Tibial artery (tissue), 4 donors: ENCODE results near the gene FAM240A.

Source experiments
- DNase-seq, 2 donors: peaks; one replicate each; pipeline ENCODE4 v3.0.0-alpha.2; 2019
- H3K27ac ChIP-seq, 2 donors: fragments of 200-600 bp; sonication (generic) in 1 of 2; 1 replicate in 1 of 2; 2 replicates in 1 of 2; pipeline ENCODE4 v1.5.1; 2018 to 2019; ENCODE audit warnings: mild to moderate bottlenecking in 1 of 2
- H3K27me3 ChIP-seq, 2 donors: fragments of 200-600 bp; sonication (generic) in 1 of 2; one replicate each; pipeline versions ENCODE4 v1.5.1 to v1.6.0; 2016 to 2019
- H3K36me3 ChIP-seq, 3 donors: fragments of 200-600 bp; sonication (generic) in 2 of 3; one replicate each; pipeline ENCODE4 v1.5.1; 2016 to 2019; ENCODE audit warnings: mild to moderate bottlenecking in 2 of 3
- H3K4me1 ChIP-seq, 4 donors: fragments of 200-600 bp; sonication (generic) in 2 of 4; 1 replicate in 3 of 4; 2 replicates in 1 of 4; pipeline ENCODE4 v1.5.1; 2016 to 2019
- H3K4me3 ChIP-seq, 2 donors: fragments of 200-600 bp; sonication (generic) in 1 of 2; 1 replicate in 1 of 2; 2 replicates in 1 of 2; pipeline ENCODE4 v1.5.1; 2018 to 2019; ENCODE audit warnings: mild to moderate bottlenecking in 2 of 2
- H3K9me3 ChIP-seq, 3 donors: fragments of 200-600 bp; sonication (generic) in 1 of 3; one replicate each; pipeline ENCODE4 v1.5.1; 2016 to 2019
- intact Hi-C: fragments of 100-400 bp; cut with DNase I; formaldehyde crosslinking; loops from one replicate; pipeline ENCODE4 v1.15.0; 2023; ENCODE audit warnings: low total_unique reads
- TF ChIP-seq, protein P1 (sequence below), 2 experiments: fragments of 200-600 bp in 1 of 2; fragments of 450-650 bp in 1 of 2; IDR thresholded peaks; one replicate each; pipeline ENCODE4 v1.5.1; 2017 to 2019; ENCODE audit warnings: antibody characterized with exemption in 2 of 2, mild to moderate bottlenecking in 1 of 2, moderate library complexity in 1 of 2

The FAM240A gene

DNA sequence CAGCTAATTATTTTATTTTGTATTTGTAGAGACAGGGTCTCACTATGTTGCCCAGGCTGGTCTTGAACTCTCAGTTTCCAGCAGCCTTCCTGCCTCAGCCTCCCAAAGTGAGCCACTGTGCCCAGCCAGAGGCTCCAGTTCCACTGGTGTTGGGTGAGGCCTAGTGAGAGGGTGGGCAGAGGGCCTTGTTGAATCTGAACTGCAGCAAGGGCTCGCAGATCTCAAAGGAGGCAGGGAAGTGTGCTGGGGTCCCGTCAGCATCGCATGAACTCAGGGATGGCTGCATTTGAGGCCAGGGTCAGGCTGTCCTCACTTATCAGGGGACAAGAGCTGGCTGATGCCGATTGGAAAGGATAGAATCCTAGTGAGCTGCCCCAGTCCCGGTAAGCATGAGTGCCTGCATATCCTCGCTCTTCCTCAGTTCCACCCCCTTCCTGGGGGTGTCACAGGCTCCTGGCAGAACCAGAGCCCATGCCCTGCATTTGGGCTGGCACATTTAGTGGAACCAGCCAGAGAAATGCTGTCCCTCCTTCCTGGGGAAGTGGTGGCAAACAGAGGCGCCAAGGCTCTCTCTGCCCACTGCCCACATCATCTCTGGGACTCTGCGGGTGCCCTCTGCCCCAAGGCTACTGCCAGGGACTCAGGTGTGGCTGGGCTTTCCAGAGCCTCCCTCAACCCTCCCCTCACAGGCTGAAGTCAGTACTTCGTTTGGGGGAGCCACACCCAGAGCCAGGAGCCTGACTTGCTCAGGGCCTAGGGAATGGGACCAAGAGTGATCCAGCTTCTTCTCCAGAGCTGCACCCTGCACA lies 57.1 kb downstream of the FAM240A start:
- Histone ChIP-seq H3K36me3 (peaks cover 7 to 37% (median 8%) of the 10 kb centered on the region in 3 donors), H3K4me3 (no peak overlapping the region), H3K27me3 (peaks cover 0 to 3% of the 10 kb centered on the region in 2 donors), H3K4me1 (no peaks in the 10 kb centered on the region), H3K9me3 (no peaks in the 10 kb centered on the region), H3K27ac (no peak overlapping the region)
- peak; percentile 15 to 48 for DNase-seq
- TF ChIP-seq, protein P1, sequence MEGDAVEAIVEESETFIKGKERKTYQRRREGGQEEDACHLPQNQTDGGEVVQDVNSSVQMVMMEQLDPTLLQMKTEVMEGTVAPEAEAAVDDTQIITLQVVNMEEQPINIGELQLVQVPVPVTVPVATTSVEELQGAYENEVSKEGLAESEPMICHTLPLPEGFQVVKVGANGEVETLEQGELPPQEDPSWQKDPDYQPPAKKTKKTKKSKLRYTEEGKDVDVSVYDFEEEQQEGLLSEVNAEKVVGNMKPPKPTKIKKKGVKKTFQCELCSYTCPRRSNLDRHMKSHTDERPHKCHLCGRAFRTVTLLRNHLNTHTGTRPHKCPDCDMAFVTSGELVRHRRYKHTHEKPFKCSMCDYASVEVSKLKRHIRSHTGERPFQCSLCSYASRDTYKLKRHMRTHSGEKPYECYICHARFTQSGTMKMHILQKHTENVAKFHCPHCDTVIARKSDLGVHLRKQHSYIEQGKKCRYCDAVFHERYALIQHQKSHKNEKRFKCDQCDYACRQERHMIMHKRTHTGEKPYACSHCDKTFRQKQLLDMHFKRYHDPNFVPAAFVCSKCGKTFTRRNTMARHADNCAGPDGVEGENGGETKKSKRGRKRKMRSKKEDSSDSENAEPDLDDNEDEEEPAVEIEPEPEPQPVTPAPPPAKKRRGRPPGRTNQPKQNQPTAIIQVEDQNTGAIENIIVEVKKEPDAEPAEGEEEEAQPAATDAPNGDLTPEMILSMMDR (IDR thresholded peaks at IDR 0.05) = no peak
- intact Hi-C loops = no loop called here

DNA sequence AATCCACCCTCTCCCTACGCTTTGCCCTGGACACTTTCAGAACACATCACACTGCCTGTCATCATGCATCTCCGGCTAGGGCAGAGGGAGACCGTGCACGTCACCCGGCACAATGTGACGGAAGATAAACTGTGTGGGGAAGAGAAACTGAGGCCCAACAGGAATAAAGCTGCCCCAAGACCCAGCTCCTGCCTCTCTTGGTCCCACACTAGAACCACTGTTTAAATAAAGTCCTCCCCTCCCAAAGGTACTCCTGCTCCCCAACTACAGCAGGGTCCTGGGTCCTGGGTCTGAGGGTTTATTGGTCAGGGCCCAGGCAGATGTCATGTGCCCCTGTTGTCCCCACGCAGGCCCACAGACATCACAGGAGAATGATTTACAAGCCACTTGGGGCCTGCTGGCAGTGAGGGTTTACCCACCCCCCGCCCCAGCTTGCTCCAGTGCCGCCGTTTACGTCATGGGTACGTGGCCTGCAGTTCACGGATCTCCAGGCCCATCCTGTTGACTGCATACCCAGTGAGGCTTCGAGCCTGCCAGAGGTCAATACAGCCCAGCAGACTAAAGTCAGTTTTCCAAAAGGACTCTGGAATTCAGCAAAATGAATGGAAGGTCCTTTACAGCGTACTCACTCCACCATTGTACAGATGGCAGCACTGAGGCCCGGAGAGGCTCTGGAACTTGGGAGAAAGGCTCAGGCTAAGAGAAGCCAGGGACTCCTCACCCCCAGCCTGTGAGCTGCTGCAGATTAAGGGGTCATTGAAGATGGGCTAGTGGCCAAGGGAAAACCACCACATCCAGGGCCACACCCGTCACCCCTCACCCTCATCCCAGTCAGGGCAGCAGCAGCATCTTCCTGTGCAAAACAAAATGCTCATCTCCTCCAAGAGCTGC lies 57.9 kb downstream of the FAM240A start:
- peaks cover 7 to 45% (median 8%) of the 10 kb centered on the region in 3 donors for H3K36me3 ChIP-seq
- H3K27ac ChIP-seq = no peak overlapping the region
- DNase-seq = peak in 1 of 2 donors; percentile 47
- peaks cover 0 to 3% of the 10 kb centered on the region in 2 donors for H3K27me3 ChIP-seq
- TF ChIP-seq, protein P1 (IDR thresholded peaks at IDR 0.05) = no peak
- intact Hi-C loops = no loop called here
- H3K4me1 ChIP-seq = no peaks in the 10 kb centered on the region
- H3K9me3 ChIP-seq = no peaks in the 10 kb centered on the region
- no peak overlapping the region for H3K4me3 ChIP-seq

DNA sequence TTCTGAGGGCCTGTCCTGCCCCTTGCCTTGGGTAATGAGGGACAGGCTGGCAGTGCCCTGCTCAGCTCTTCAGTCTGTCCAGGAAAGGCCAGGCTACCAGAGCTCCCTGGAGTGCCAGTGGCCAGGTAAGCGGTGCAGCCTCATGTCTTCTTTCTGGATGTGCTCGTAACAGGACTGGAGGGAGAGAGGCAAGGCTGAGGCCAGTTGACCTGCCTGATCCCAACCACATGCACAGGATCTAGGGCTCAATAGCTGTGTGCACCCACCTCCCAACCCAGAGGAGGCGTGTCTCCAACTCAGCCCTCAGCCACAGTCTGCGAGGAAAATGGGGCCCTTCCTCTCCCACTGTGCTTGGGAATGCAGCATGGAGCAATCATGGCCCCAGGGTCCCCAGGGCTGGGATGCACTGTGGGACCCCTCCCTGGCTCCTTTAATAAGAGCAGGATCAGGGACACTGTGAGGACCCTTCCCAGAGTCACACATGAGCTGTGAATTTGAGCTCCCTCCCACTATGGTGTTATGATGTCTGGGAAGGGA lies 58.6 kb downstream of the FAM240A start:
- intact Hi-C loops = no loop called here
- Histone ChIP-seq H3K4me3 (no peak overlapping the region), H3K27ac (no peak overlapping the region), H3K36me3 (peaks cover 7 to 53% (median 8%) of the 10 kb centered on the region in 3 donors), H3K9me3 (no peaks in the 10 kb centered on the region), H3K27me3 (peaks cover 0 to 3% of the 10 kb centered on the region in 2 donors), H3K4me1 (no peaks in the 10 kb centered on the region)
- DNase-seq = peak in 1 of 2 donors; percentile 39
- TF ChIP-seq, protein P1 (IDR thresholded peaks at IDR 0.05) = no peak

DNA sequence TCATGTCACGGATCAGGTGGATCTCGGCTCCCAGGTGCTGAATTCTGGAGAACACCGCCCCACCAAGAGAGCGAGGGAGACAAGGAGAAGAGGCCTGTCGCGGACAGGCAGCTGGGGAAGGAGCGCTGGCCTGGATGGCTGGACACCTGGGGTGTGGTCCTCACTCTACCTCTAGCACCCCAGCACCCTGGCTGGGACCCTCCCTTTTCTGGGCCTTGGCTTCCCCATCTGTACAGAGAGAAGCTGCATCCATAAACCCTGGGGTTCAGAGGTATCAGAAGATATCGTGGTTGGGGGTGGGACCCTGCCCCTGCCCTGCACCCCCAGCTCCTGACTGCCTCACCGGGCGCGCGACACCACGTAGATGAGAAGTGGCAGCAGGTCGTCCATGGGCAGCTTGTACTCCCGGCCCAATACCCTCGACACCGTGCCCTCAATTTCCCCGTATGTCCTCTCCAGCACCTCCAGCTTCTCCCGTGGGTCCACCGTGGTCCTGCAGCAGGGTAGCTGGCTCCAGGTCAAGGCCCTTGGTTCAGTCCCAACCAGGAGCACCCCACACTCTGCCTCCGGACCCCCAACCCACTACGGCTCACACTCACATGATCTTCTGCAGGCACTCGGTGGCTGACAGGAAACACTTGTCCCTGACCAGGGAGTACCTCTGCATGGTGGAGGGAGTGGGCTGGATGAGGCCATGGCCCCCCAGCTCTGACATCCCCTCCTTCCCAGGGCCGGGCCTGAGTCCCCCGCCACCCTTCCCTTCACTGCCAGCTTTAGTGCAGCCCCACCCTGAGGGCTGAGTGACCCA lies 59.4 kb downstream of the FAM240A start:
- Histone ChIP-seq H3K9me3 (no peaks in the 10 kb centered on the region), H3K4me1 (no peaks in the 10 kb centered on the region), H3K27ac (no peak overlapping the region), H3K36me3 (peaks cover 7 to 60% (median 8%) of the 10 kb centered on the region in 3 donors), H3K4me3 (no peak overlapping the region), H3K27me3 (no peaks in the 10 kb centered on the region)
- intact Hi-C loops = no loop called here
- peak; percentile 16 to 50 for DNase-seq
- TF ChIP-seq, protein P1 (IDR thresholded peaks at IDR 0.05) = no peak

DNA sequence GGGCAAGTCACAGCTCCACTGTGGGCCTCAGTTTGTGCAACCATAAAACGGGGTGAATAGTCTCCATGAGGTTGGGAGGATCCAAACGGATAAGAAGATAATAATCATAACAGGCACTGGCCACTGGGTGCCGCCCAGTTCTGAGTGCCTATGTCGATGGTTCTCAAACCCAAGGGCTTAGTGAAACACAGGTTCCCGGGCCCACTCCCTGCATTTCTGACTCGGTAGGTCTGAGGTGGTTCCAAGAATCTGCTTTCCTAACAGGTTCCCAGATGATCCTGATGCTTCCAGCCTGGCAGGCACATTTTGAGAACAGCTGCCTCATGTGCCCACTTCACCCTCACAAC lies 60.0 kb downstream of the FAM240A start:
- DNase-seq = peak; percentile 7 to 24
- Histone ChIP-seq H3K36me3 (peaks cover 7 to 61% (median 8%) of the 10 kb centered on the region in 3 donors), H3K27me3 (no peaks in the 10 kb centered on the region), H3K4me3 (no peak overlapping the region), H3K9me3 (no peaks in the 10 kb centered on the region), H3K27ac (no peak overlapping the region), H3K4me1 (no peaks in the 10 kb centered on the region)
- TF ChIP-seq, protein P1 (IDR thresholded peaks at IDR 0.05) = no peak
- intact Hi-C loops = no loop called here
